EL (cell line): ENCODE data around the gene CIROP.

Experiments used
- DNase-seq: peaks from one replicate; pipeline ENCODE4 v3.0.0-alpha.2; 2016

Gene CIROP

GRCh38 chr14:23104591-23105347 lies at the start of gene CIROP:
CIROP (minus strand) TSS chr14:23104989; CDS start chr14:23104920, 69 bp downstream.
- no peak for DNase-seq

- peak; percentile 83 for DNase-seq
These were observed 49.3 kb upstream of the CIROP start for GRCh38 chr14:23153851-23154796.

- DNase-seq: no peak
These were observed 46.6 kb upstream of the CIROP start for GRCh38 chr14:23151342-23151741.

GRCh38 chr14:23149745-23150144 lies 45.0 kb upstream of the CIROP start:
- DNase-seq: no peak

GRCh38 chr14:23148591-23149249 lies 43.9 kb upstream of the CIROP start:
- no peak for DNase-seq

- DNase-seq: peak; percentile 26
These were observed 42.9 kb upstream of the CIROP start for GRCh38 chr14:23147676-23148075.

GRCh38 chr14:23146980-23147379 lies 42.2 kb upstream of the CIROP start:
- DNase-seq: no peak

GRCh38 chr14:23146351-23146910 lies 41.6 kb upstream of the CIROP start:
- no peak for DNase-seq

GRCh38 chr14:23145794-23146350 lies 41.1 kb upstream of the CIROP start:
- DNase-seq: no peak

- no peak for DNase-seq
These were observed 39.1 kb upstream of the CIROP start for GRCh38 chr14:23143911-23144310.

- no peak for DNase-seq
These were observed 38.0 kb upstream of the CIROP start for GRCh38 chr14:23142826-23143225.

- peak; percentile 74 for DNase-seq
These were observed 37.1 kb upstream of the CIROP start for GRCh38 chr14:23141706-23142444.

- DNase-seq: no peak
These were observed 35.6 kb upstream of the CIROP start for GRCh38 chr14:23140371-23140770.

GRCh38 chr14:23139874-23140273 lies 35.1 kb upstream of the CIROP start:
- no peak for DNase-seq

- no peak for DNase-seq
These were observed 33.2 kb upstream of the CIROP start for GRCh38 chr14:23137813-23138535.

GRCh38 chr14:23137192-23137812 lies 32.5 kb upstream of the CIROP start:
- DNase-seq: no peak

GRCh38 chr14:23136566-23137133 lies 31.9 kb upstream of the CIROP start:
- DNase-seq: no peak

- DNase-seq: no peak
These were observed 28.2 kb upstream of the CIROP start for GRCh38 chr14:23132970-23133369.

GRCh38 chr14:23131482-23131881 lies 26.7 kb upstream of the CIROP start:
- no peak for DNase-seq

- DNase-seq: no peak
These were observed 26.1 kb upstream of the CIROP start for GRCh38 chr14:23130871-23131270.
